OCI-LY3 (cell line): ENCODE measurements around the gene NBDY.
"Not testable (repeated sequence)": the region's sequence is repeated elsewhere in the genome, so short reads cannot be mapped to it uniquely, and the experiment has no call there.

Source experiments
- EZH2phosphoT487 ChIP-seq: fragments of 200-600 bp; shearing (Covaris generic); IDR thresholded peaks from 2 replicates; pipeline ENCODE4 v1.6.1; 2018; ENCODE audit warnings: antibody characterized with exemption, mixed run types, low read depth
- TF ChIP-seq, protein P1 (sequence below): fragments of 200-600, 300-600 bp; sonication (generic); IDR thresholded peaks from 2 replicates; pipeline ENCODE4 v1.5.1; 2014; ENCODE audit warnings: antibody characterized with exemption, low read length, low read depth

DNA sequence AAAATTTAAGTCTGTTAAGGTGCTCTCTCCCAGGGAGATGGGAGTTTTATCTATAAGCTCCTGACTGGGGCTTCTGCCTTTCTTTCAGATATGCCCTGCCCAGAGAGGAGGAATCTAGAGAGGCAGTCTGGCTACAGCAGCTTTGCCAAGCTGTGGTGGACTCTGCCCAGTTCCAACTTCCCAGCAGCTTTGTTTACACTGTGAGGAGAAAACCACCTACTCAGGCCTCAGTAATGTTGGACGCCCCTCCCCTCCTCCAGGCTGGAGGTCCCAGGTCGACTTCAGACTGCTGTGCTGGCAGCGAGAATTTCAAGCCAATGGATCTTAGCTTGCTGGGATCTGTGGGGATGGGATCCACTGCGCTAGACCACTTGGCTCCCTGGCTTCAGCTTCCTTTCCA, 24.5 kb upstream of the NBDY start:
- TF ChIP-seq, protein P1, sequence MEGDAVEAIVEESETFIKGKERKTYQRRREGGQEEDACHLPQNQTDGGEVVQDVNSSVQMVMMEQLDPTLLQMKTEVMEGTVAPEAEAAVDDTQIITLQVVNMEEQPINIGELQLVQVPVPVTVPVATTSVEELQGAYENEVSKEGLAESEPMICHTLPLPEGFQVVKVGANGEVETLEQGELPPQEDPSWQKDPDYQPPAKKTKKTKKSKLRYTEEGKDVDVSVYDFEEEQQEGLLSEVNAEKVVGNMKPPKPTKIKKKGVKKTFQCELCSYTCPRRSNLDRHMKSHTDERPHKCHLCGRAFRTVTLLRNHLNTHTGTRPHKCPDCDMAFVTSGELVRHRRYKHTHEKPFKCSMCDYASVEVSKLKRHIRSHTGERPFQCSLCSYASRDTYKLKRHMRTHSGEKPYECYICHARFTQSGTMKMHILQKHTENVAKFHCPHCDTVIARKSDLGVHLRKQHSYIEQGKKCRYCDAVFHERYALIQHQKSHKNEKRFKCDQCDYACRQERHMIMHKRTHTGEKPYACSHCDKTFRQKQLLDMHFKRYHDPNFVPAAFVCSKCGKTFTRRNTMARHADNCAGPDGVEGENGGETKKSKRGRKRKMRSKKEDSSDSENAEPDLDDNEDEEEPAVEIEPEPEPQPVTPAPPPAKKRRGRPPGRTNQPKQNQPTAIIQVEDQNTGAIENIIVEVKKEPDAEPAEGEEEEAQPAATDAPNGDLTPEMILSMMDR: not testable (repeated sequence)
- not testable (repeated sequence) for TF ChIP-seq EZH2phosphoT487
